GM12878 (cell line): ENCODE results near the gene CD79A. TPM values are rescaled to one million over a fixed set of nuclear protein-coding genes. Genes with fewer than 3 reads are reported as not detected.

Source experiments
- polyA plus RNA-seq, 11 experiments: library from polyadenylated mRNA; depleted of rRNA in 4 of 11; unstranded in 6 of 11; stranded (reverse) in 5 of 11; fragments of >200 nt; fragmentation: Nextera tagmentation in 4 of 11; fragmentation: Illumina TruSeq in 1 of 11; extraction: Ambion mirVana in 4 of 11; extraction: Trizol in 1 of 11; gene quantifications; 1 replicate in 1 of 11; 2 replicates in 10 of 11; pipeline versions ENCODE4 v1.2.1 to v1.2.3, GENCODE V29; 2011 to 2016; ENCODE audit warnings: inconsistent platforms in 2 of 11, missing spikeins in 2 of 11, low read depth in 1 of 11
- total RNA-seq, 4 experiments: library from RNA; depleted of rRNA in 3 of 4; stranded (reverse); fragments of >200 nt in 3 of 4; fragmentation: Illumina TruSeq in 1 of 4; extraction: Trizol in 1 of 4; gene quantifications; 2 replicates each; pipeline versions ENCODE4 v1.2.1 to v1.2.3, GENCODE V29; 2013 to 2021
- TF ChIP-seq, protein P1 (sequence below): fragments of 450-650 bp; IDR thresholded peaks from 2 replicates; pipeline ENCODE4 v1.6.1; 2016; ENCODE audit warnings: mild to moderate bottlenecking, moderate library complexity, borderline replicate concordance
- TF ChIP-seq, protein P2 (sequence below): IDR thresholded peaks from 2 replicates; pipeline ENCODE4 v1.6.1; 2012; ENCODE audit warnings: low read length, inconsistent platforms

CD79A gene
- total and polyA plus RNA-seq, 10 of the 15 experiments (the other 5 are each of a cell fraction or from before 2014, with no cell fraction given): 38.8 to 414 (median 282) TPM

DNA sequence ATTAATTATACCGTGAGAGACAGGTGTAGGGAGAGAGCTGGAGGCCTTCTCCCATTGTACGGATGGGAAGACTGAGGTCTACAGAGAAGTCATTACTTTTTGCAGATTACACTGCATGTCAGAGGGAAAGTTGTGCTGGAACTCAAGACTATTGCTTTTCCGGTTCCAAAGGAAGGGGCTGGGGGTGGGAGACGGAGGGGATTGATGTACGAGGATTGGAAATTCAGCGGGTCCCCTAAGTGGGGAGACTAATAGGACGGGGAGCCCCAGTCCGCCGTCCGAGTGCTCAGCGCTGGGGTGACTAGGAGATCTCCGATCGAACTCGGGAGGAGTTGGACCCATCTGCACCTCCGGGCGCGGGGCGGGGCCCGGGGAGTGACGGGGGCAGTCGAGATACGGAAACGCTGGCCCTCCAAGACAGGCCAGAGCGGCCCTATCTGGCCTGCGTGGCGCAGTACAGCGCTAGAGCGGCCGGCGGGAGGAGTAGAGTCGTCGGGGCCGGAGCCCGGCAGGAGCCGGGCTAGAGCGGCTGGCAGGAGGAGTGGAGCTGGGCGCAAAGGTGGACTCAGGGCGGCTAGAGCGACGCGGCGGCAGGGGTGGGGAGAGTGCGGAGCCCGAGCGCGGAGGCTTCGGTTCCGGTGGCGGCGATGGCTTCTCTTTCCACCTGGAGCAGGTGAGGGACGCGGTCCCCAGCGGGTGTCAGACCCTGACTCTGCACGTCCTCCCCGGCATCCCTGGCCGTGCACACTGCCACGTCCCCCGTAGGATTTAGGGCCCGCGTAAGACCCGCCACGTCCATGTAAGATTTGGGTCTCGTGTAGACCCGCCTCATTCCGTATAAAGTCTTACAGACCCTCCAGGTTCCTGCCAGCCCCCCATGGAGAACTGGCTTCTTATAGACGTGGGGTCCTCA, 7.0 kb downstream of the CD79A start (continued):
- TF ChIP-seq, protein P1, sequence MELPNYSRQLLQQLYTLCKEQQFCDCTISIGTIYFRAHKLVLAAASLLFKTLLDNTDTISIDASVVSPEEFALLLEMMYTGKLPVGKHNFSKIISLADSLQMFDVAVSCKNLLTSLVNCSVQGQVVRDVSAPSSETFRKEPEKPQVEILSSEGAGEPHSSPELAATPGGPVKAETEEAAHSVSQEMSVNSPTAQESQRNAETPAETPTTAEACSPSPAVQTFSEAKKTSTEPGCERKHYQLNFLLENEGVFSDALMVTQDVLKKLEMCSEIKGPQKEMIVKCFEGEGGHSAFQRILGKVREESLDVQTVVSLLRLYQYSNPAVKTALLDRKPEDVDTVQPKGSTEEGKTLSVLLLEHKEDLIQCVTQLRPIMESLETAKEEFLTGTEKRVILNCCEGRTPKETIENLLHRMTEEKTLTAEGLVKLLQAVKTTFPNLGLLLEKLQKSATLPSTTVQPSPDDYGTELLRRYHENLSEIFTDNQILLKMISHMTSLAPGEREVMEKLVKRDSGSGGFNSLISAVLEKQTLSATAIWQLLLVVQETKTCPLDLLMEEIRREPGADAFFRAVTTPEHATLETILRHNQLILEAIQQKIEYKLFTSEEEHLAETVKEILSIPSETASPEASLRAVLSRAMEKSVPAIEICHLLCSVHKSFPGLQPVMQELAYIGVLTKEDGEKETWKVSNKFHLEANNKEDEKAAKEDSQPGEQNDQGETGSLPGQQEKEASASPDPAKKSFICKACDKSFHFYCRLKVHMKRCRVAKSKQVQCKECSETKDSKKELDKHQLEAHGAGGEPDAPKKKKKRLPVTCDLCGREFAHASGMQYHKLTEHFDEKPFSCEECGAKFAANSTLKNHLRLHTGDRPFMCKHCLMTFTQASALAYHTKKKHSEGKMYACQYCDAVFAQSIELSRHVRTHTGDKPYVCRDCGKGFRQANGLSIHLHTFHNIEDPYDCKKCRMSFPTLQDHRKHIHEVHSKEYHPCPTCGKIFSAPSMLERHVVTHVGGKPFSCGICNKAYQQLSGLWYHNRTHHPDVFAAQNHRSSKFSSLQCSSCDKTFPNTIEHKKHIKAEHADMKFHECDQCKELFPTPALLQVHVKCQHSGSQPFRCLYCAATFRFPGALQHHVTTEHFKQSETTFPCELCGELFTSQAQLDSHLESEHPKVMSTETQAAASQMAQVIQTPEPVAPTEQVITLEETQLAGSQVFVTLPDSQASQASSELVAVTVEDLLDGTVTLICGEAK: peak; percentile 73; the same call in 1 of the 2 replicates
- TF ChIP-seq, protein P2, sequence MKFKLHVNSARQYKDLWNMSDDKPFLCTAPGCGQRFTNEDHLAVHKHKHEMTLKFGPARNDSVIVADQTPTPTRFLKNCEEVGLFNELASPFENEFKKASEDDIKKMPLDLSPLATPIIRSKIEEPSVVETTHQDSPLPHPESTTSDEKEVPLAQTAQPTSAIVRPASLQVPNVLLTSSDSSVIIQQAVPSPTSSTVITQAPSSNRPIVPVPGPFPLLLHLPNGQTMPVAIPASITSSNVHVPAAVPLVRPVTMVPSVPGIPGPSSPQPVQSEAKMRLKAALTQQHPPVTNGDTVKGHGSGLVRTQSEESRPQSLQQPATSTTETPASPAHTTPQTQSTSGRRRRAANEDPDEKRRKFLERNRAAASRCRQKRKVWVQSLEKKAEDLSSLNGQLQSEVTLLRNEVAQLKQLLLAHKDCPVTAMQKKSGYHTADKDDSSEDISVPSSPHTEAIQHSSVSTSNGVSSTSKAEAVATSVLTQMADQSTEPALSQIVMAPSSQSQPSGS: peak; percentile 50; the same call in 1 of the 2 replicates
